ENCODE results near the gene RNF212.
A peak's percentile ranks its signal among the peaks of the same experiment; 100 is the strongest.

The RNF212 gene

GRCh38 chr4:1036976-1037810 is 76.2 kb downstream of the RNF212 start:
- no peak for DNase-seq (ENCODE audit: low read depth in 2 of 2)

DNA sequence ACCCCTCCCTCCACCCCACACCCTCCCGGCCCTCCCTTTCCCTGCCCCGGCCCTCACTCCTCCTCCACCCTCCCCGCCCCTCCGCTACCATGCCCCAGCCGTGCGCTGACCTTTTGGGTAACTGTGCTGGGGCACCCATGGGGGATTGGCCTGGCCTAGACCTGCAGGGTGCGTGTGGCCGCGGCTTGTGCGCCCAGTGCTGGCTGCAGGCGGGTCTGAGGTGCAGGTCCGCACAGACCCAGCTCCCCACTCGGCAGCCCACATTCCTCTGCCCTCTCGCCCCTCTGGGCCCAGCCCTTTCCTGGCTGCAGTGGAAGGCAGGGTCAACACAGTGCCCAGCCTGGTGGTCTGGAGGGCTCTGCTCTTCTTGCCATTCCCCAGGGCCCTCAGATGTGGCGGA is 77.3 kb downstream of the RNF212 start:
- DNase-seq (ENCODE audit: low read depth in 2 of 2): no peak

DNA sequence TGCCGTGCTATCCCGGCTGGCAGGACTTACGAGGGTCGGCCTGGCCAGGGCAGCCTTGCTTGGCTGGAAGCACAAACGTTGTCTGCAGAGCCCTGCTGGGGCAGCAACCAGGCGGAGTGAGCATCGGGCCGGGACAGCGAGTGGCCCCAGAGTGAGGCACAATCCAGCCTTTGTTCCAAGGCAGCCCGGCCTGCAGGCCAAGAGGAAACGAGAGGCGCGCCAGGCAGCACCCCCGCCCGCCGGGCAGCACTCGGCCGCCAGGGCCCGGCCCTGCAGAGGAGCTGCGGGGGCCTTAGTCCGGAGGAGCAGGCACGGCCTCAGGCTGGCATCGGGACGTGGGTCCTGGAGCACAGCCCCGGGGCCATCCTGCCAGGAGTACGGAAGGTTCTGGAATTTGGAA is 77.9 kb downstream of the RNF212 start:
- no peak for DNase-seq (ENCODE audit: low read depth in 2 of 2)

- no peak for DNase-seq (ENCODE audit: low read depth in 2 of 2)
Measured at GRCh38 chr4:1033840-1034551, 79.4 kb downstream of the RNF212 start.

- DNase-seq (ENCODE audit: low read depth in 2 of 2): no peak
Measured at GRCh38 chr4:1032861-1033260, 80.5 kb downstream of the RNF212 start.

DNA sequence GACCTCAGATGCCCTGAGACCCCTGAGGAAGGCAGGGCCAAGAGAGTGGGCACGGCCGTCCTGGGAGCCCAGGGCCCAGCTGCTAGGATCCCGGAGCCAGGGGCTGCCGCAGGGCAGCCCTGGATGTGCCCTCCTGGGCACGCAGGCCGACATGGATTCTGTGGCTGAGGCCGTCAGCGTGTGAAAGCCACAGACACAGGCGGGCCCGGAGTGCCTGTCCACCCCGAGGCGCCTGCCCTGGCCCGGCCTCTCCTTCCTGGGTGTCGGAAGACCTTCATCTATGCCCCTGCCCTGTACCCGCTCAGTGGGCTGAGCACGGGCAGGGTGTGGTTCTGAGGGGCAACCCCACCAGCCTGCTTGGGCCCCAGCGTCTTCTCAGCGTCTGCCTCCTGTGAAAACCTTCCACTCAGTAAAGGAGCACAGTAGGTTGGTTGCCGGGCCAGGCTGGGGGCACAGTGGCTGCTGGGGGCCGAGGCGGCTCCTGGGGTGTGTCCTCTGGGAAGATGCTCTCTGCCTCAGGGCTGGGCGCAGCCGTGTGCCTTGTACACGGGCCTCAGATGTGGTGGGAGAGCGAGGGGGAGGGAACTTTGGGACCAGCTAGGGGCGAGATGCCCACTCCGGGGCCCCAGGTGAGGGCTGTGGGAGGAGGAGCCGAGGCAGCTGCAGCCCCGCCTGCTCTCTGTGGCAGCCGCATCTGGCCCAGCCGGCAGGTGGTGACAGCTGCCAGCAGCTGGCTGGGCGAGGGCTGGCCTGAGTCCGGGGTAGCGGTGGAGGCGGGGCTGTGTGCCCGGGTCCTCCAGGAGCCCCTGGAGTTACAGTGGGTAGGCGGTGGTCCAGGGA is 81.2 kb downstream of the RNF212 start:
- no peak for DNase-seq (ENCODE audit: low read depth in 2 of 2)

- DNase-seq (ENCODE audit: low read depth in 2 of 2): no peak
Measured at GRCh38 chr4:1031346-1031745, 82.0 kb downstream of the RNF212 start.

- no peak for DNase-seq (ENCODE audit: low read depth in 2 of 2)
Measured at GRCh38 chr4:1030559-1030958, 82.8 kb downstream of the RNF212 start.

GRCh38 chr4:1030031-1030430 is 83.3 kb downstream of the RNF212 start:
- DNase-seq (ENCODE audit: low read depth in 2 of 2): no peak

GRCh38 chr4:1029529-1029928 is 83.8 kb downstream of the RNF212 start:
- DNase-seq (ENCODE audit: low read depth in 2 of 2): no peak

DNA sequence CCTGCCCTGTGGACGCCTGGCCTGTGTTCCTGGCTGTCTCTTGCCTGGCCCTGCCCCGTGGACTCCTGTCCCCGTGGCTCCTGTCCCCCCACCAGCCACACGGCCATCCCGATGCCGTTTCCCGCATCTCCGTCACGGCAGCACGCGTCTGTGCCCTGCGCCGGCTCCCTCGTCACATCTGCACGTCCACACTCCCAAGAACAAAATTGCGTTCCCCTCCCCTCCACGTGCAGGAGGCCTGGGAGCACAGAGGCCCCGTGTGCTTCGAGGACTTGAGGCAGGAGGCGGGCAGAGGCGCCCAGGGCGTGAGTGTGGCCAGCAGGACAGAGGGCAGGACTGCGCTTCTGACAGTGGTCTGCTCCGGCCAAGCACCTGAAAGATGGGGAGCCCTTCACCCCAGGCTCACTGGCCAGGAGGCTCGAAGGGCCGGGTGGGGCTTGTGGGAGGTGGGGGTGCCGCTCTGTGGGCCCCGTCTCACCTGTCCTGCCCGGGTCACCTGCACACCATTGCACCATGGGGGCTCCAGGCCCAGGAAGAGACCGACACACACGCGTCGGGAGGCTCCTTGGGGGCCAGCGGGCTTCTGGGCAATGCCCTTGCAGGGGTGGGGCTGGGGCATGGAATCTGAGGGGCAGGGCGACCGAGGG is 84.7 kb downstream of the RNF212 start:
- no peak for DNase-seq (ENCODE audit: low read depth in 2 of 2)

GRCh38 chr4:1027915-1028238 is 85.5 kb downstream of the RNF212 start:
- no peak for DNase-seq (ENCODE audit: low read depth in 2 of 2)

DNA sequence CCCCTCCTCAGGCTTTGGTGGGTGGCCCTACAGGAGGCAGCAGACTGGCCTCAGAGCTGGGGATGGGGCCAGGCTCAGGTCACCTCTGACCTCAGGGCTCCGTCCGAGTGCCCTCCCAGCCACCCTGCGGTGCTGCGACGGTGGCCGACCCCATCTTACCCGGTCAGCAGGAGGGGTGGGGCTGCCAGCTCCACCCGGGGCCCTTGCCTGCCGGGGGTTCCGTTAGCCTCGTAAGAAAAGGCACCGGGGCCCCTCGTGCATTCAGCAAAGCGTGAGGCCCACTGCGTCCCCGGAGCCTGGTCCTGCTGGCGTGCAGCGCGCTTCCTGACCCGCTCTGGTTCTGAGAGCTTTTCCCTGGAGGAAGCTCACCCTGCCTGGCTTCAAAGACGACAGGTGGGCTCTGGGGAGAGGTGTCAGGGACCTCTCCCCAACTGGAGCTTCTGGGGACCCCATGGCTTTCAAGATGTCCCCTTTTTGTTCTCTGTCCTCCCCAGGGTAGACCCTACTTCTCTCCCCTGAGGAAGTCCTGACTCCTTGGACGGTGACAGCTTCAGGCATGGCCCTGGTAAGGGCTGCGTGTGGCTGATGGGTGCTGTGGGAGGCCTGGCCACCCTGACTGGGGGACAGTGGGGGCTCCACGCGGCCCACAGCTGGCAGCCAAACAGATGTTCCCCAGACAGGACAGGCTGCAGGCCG is 86.0 kb downstream of the RNF212 start:
- no peak for DNase-seq (ENCODE audit: low read depth in 2 of 2)

DNA sequence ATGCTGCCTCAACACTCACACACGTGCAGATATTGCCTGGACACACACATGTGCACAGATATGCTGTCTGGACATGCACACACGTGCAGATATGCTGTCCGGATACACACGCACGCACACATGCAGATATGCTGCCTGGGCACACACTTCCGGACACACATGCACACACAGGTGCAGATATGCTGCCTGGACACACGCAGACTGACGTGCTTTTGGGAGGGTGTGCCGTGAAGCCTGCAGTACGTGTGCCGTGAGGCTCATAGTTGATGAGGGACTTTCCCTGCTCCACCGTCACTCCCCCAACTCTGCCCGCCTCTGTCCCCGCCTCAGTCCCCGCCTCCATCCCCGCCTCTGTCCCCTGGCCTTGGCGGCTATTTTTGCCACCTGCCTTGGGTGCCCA is 87.2 kb downstream of the RNF212 start:
- DNase-seq (ENCODE audit: low read depth in 2 of 2): peak; percentile 34 to 40

DNA sequence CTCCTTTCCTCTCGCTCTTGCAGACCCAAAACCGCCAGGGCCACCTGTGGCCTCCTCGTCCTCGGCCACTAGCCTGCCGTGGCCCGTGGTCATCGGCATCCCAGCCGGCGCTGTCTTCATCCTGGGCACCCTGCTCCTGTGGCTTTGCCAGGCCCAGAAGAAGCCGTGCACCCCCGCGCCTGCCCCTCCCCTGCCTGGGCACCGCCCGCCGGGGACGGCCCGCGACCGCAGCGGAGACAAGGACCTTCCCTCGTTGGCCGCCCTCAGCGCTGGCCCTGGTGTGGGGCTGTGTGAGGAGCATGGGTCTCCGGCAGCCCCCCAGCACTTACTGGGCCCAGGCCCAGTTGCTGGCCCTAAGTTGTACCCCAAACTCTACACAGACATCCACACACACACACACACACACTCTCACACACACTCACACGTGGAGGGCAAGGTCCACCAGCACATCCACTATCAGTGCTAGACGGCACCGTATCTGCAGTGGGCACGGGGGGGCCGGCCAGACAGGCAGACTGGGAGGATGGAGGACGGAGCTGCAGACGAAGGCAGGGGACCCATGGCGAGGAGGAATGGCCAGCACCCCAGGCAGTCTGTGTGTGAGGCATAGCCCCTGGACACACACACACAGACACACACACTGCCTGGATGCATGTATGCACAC is 88.3 kb downstream of the RNF212 start:
- no peak for DNase-seq (ENCODE audit: low read depth in 2 of 2)

DNA sequence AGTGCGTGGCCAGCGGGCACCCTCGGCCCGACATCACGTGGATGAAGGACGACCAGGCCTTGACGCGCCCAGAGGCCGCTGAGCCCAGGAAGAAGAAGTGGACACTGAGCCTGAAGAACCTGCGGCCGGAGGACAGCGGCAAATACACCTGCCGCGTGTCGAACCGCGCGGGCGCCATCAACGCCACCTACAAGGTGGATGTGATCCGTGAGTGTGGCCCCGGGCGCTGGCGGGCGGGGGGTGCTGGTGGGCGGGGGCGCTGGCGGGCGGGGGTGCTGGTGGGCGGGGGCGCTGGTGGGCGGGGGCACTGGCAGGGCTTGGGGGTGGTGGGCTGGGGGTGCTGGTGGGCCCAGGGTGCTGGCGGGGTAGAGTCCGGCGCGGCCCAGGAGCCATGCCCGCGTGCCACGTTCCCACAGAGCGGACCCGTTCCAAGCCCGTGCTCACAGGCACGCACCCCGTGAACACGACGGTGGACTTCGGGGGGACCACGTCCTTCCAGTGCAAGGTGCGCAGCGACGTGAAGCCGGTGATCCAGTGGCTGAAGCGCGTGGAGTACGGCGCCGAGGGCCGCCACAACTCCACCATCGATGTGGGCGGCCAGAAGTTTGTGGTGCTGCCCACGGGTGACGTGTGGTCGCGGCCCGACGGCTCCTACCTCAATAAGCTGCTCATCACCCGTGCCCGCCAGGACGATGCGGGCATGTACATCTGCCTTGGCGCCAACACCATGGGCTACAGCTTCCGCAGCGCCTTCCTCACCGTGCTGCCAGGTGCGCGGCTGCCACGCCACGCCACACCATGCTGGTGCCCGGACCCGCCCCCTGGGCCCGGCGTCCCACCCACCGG is 89.2 kb downstream of the RNF212 start:
- DNase-seq (ENCODE audit: low read depth in 2 of 2): no peak

GRCh38 chr4:1023075-1023640 is 90.2 kb downstream of the RNF212 start:
- no peak for DNase-seq (ENCODE audit: low read depth in 2 of 2)

DNA sequence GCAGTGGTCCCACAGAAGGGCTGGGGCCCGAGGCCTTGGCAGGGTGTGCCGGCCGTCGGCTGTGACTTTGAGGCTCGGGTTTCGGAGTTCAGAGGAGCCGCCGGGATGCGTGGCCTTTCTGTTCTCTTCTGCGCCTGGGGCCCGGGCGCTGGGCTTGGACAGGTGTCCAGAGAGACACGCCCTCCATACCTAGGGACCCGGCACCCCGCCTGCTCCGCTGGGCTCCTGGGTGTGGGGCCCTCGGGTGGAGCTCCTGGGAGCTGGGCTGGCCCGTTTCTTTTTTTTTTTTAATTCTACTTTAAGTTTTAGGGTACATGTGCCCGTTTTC is 90.7 kb downstream of the RNF212 start:
- DNase-seq (ENCODE audit: low read depth in 2 of 2): no peak

DNA sequence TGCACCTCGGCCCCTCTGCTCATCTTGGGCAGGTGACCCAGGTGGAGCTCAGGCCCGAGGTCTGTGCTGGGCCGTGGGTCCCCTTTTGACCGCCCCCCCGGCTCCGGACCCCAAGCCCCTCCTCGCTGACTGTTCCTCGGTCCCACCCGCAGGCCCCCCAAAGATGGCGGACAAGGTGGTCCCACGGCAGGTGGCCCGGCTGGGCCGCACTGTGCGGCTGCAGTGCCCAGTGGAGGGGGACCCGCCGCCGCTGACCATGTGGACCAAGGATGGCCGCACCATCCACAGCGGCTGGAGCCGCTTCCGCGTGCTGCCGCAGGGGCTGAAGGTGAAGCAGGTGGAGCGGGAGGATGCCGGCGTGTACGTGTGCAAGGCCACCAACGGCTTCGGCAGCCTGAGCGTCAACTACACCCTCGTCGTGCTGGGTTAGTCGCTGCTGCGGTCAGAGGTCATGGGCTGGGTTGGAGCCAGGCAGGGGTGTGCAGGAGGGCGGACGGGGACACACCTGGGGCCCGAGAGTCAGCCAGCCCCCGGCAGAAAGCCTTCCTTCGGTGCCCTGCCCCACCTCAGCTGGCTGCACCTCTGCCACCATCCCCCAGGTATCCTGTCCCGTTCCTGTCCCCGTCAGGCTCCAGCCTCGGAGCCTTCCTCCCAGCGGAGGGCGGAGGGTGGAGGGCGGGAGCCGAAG is 91.2 kb downstream of the RNF212 start:
- no peak for DNase-seq (ENCODE audit: low read depth in 2 of 2)
